Activated T-cell treated with anti-CD3 and anti-CD28 coated beads, Interleukin-2, amount 50 U/mL, for 72 hours (primary cell): ENCODE data around the gene RPS19. TPM values are rescaled to one million over a fixed set of nuclear protein-coding genes. Genes with fewer than 3 reads are reported as not detected.

ENCODE experiments used
- ATAC-seq, 2 donors: fragments of 150-1000 bp; cut with Tn5 transposase; replicated peaks in 1 of 2; 2 replicates each; pipeline ENCODE4 v1.10.0; 2021; ENCODE audit warnings: moderate library complexity in 2 of 2, mild to moderate bottlenecking in 1 of 2
- DNase-seq, 2 donors: peaks; one replicate each; pipeline ENCODE4 v3.0.0; 2021 to 2022; ENCODE audit warnings: mixed read lengths in 1 of 2
- H3K27ac Mint-ChIP-seq: one replicate; pipeline ENCODE4 v1.8.0; 2022; ENCODE audit warnings: mild to moderate bottlenecking, moderate library complexity, mixed read lengths
- H3K27me3 Mint-ChIP-seq: one replicate; pipeline ENCODE4 v1.8.0; 2022; ENCODE audit warnings: low read depth, mixed read lengths
- H3K36me3 Mint-ChIP-seq, 2 donors: one replicate each; pipeline ENCODE4 v1.8.0; 2022; ENCODE audit warnings: mixed read lengths in 2 of 2, mild to moderate bottlenecking in 1 of 2; ENCODE audit not compliant: insufficient read depth in 2 of 2
- H3K4me1 Mint-ChIP-seq: one replicate; pipeline ENCODE4 v1.8.0; 2022; ENCODE audit warnings: low read depth, mixed read lengths
- H3K4me3 Mint-ChIP-seq, 2 donors: one replicate each; pipeline ENCODE4 v1.8.0; 2022; ENCODE audit warnings: mild to moderate bottlenecking in 2 of 2, mixed read lengths in 2 of 2, moderate library complexity in 2 of 2
- H3K9me3 Mint-ChIP-seq, 2 donors: one replicate each; pipeline ENCODE4 v1.8.0; 2022; ENCODE audit warnings: mixed read lengths in 2 of 2
- total RNA-seq, 2 donors: library from RNA; stranded (reverse); gene quantifications; one replicate each; pipeline ENCODE4 v1.2.3, GENCODE V29; 2022

Gene RPS19
- total RNA-seq, 2 donors from 2014 or later = 4,101 to 4,133 TPM

DNA sequence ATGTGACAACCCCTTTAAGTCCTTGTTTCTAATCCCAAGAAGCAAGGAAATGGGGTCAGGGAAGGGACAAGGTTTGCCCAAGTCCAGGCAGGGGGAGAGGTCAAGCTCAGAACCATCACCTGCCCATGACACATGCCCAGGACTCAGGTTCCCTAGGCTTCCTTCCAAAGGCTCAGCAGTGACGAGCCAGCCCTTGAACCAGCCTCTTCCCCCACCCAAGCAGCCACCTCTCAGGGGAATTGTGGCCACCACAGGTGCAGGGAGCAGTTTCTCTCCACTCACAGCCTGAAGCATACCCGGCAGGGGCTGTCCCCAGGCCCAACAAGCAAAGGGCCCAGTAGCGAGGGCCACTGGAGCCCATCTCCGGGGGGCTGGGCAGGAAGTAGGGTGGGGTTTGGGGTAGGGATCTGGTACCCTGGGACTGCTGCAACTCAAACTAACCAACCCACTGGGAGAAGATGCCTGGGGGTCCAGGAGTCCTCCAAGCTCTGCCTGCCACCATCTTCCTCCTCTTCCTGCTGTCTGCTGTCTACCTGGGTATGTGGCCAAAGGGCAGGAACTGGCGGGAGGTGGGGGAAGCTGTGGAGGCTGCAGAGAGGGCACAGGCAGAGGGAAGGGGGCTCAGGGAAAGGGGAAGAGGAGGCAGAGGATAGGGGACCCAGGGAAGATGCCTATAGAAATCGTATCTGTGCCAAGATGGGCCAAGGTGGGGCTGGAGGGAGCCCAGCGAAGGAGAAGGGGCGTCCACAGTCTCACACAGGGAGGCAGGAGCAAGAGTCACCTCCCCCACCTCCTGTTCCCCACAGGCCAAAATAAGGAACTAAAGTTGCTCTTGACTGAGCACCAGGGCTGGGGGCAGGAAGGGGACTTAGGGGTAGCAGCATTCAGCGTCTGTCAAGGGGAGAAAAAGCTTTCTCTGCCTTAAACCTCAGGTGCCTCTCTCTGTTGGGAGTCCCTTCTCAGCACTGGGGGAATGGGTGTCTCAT lies 17.1 kb downstream of the RPS19 start, which contains the start of gene CD79A:
TSS of gene CD79A (plus strand) at position 433 of the 986 bp plus-strand sequence. CDS start at position 459, 26 bp downstream.
- no peaks in the 10 kb centered on the region for H3K9me3 Mint-ChIP-seq
- peak within 1 kb of the TSS; percentile 54 to 78 for H3K4me3 Mint-ChIP-seq
- peak within 1 kb of the TSS; percentile 90 for H3K27ac Mint-ChIP-seq
- peaks cover 59% of the 10 kb centered on the region for H3K4me1 Mint-ChIP-seq
- no peaks in the 10 kb centered on the region for H3K27me3 Mint-ChIP-seq
- peak; percentile 2 to 8 for ATAC-seq
- peak in 1 of 2 donors; percentile 37 for DNase-seq
- peaks cover 0 to under 1% of the 10 kb centered on the region in 2 donors for H3K36me3 Mint-ChIP-seq

DNA sequence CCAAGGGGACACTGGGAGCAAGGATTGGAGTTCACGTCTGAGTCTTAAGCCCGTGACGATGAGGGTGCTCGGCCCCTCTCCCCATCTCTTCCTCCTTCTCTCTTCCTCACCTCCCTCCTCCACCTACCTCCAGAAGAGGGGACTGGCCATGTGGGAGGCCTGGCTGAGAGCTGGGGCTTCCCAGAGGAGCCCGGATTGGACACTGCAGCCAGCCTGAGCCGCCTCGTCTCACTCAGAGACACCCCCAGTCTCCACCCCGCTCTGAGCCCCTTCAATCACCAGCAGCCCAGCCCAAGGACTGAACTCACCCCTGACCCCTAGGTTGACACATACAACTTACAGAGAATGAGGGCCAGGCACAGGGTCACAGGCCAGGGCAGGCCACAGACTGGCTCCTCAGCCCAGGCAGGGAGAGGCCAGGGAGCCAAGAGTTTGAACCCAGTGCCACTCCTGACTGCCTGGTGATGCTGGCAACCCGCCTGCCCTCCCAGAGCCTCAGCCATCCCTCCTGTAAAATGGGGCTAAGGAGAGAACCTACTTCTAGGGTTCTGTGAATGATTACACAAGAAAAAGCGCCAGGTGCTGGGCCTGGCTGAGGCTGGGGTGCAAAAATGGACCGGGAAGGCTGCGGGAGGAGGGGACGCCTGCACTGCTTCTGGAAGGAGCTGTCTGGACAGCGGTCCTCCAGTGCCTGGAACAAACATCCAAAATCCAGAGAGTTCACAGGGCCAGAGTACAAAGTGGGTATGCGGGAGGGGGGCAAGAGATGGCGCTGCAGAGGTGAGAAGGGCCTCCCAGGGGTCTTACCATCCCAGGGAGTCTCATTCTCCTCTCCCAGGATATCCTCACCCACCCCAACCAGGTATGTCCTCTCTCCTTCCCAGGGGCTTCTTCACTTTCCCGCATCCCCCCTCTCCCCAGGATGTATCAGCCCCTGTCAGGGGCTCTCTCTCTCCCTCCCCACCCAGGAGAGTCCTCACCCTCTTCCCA lies 18.2 kb downstream of the RPS19 start:
- Mint-ChIP-seq H3K27ac (peak overlapping the region; percentile 90), H3K27me3 (no peaks in the 10 kb centered on the region), H3K4me3 (peak overlapping the region; percentile 54 to 78), H3K36me3 (peaks cover 5 to 6% of the 10 kb centered on the region in 2 donors), H3K9me3 (no peaks in the 10 kb centered on the region), H3K4me1 (peaks cover 53% of the 10 kb centered on the region)
- ATAC-seq = peak; percentile 5 to 10
- peak in 1 of 2 donors; percentile 22 for DNase-seq

DNA sequence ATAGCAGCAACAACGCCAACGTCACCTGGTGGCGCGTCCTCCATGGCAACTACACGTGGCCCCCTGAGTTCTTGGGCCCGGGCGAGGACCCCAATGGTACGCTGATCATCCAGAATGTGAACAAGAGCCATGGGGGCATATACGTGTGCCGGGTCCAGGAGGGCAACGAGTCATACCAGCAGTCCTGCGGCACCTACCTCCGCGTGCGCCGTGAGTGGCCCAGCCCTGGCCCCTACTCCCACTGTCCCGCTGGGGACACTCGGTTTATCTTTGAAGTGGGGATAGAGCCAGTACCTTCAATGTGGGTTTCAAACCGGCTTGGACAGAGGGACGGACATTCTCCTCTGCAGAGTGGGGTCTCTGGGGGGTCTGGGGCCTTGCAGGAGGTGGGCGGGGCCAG lies 19.0 kb downstream of the RPS19 start:
- no peak for ATAC-seq
- peaks cover 50% of the 10 kb centered on the region for H3K4me1 Mint-ChIP-seq
- peaks cover 6 to 12% of the 10 kb centered on the region in 2 donors for H3K36me3 Mint-ChIP-seq
- no peak for DNase-seq
- no peaks in the 10 kb centered on the region for H3K27me3 Mint-ChIP-seq
- no peak overlapping the region for H3K4me3 Mint-ChIP-seq
- no peaks in the 10 kb centered on the region for H3K9me3 Mint-ChIP-seq
- no peak overlapping the region for H3K27ac Mint-ChIP-seq

DNA sequence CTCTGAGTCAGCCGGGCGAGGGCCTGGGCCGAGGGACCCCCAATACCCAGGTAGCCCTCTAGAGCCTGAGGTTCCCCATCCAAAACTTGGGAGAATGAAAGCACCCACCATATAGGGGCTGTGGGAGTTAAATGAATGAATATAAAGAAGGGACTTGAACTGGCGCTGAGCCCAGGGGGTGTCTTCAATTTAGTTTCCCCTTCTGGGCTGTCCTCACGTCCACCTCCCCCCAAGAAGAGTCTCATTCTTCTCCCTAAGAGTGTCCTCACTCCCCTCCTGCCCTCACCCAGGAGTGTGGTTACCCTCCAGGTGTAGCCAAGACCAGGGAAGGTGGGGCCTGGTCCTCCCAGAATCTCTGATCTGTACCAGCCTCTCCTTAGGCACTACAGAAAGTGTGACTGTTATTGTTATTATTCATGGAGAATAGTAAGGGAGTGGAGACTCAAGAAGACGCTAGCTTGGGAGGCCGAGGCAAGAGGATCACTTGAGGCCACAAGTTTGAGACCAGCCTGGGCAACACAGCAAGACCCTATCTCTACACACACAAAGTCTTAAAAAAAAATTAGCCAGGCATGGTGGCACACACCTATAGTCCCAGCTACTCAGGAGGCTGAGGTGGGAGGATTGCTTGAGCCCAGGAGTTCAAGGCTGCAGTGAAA lies 19.7 kb downstream of the RPS19 start:
- peaks cover 6 to 12% of the 10 kb centered on the region in 2 donors for H3K36me3 Mint-ChIP-seq
- H3K4me1 Mint-ChIP-seq = peaks cover 52% of the 10 kb centered on the region
- no peak for DNase-seq
- H3K4me3 Mint-ChIP-seq = no peak overlapping the region
- no peak for ATAC-seq
- H3K27ac Mint-ChIP-seq = no peak overlapping the region
- H3K27me3 Mint-ChIP-seq = no peaks in the 10 kb centered on the region
- no peaks in the 10 kb centered on the region for H3K9me3 Mint-ChIP-seq

DNA sequence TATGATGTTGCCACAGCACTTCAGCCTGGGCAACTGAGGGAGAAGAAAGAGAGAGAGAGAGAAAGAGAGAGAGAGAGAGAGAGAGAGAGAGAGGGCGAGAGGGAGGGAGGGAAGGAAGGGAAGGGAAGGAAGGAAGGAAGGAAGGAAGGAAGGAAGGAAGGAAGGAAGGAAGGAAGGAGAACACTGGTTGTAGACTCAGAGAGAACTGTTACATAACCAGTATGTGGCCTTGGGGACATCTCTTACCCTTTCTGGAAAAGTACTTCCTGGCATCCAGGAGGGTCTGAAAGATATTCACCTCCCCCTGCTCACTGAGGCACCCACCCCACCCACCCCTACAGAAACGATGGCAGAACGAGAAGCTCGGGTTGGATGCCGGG lies 20.3 kb downstream of the RPS19 start:
- no peak overlapping the region for H3K27ac Mint-ChIP-seq
- H3K9me3 Mint-ChIP-seq = no peaks in the 10 kb centered on the region
- ATAC-seq (no peak), DNase-seq (no peak)
- H3K4me1 Mint-ChIP-seq = peaks cover 53% of the 10 kb centered on the region
- no peak overlapping the region for H3K4me3 Mint-ChIP-seq
- peaks cover 6 to 14% of the 10 kb centered on the region in 2 donors for H3K36me3 Mint-ChIP-seq
- H3K27me3 Mint-ChIP-seq = no peaks in the 10 kb centered on the region

DNA sequence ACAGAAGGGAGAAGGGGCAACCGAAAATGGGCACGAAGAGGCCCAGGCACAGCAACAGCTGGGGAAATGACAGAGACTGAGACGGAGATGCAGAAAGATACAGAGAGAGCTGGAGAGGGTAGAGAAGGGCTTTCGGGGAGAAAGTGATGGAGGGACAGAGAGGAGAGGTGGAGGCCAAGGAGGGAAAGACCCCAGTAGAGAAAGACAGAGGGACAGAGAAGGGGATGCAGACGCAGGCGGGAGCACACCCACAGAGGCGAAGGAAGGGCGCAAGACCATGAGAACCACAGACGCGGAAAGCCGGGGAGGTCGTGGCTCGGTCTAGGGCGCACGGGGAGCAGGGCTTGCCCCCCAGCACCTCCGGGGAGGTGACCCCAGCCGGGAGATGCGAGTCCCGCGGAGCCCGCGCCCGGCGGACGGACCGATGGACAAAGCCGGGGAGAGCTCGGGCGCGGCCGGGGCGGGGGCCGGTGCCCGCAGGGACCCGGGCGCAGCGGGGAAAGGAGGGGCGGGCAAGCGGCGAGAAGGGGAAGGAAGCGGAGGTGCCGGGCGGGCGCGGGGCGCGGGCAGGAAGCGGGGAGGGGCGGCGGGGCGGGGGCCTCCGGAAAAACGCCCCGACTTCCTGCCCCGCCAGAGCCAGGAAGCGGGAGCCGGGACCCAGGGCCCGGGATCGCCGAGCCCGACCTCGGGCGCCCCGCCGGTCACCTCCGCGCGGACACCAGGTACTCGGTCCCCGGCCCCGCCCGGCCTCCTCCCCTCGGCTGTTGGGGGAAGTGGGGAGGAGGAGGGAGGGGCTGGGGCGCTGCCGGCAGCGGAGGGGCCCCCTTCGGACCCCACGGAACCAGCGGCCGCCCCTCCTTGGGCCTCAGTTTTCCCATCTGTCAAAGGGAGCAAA lies 22.8 kb downstream of the RPS19 start, which contains the start of gene ARHGEF1:
TSS of gene ARHGEF1 (plus strand) at position 617 of the 895 bp plus-strand sequence. CDS start 4,899 bp downstream, outside the sequence.
- peak in 1 of 2 donors; percentile 4 for ATAC-seq
- DNase-seq = peak; percentile 72 to 76
- Mint-ChIP-seq H3K9me3 (no peaks in the 10 kb centered on the region), H3K4me1 (peaks cover 50% of the 10 kb centered on the region), H3K27me3 (no peaks in the 10 kb centered on the region), H3K4me3 (peak within 1 kb of the TSS; percentile 91 to 95), H3K36me3 (peaks cover 6 to 17% of the 10 kb centered on the region in 2 donors), H3K27ac (peak within 1 kb of the TSS; percentile 95)

DNA sequence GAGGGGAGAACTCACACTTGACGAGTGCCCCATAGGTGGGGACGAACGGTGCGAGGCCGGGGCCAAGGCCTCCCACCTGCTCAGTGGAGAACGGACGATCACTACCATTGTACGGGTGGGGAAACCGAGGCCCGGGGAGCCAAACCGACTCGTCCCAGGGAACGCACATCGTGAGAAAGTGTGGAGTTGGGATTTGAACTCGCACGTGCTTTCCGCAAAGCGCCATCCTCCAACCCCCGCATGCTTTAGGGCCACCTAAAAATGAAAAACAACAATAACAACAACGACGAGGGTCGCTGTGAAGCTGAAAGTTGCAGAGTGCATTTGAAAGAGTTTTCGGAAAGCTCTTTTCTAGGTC lies 23.4 kb downstream of the RPS19 start:
- no peaks in the 10 kb centered on the region for H3K9me3 Mint-ChIP-seq
- peak overlapping the region; percentile 95 for H3K27ac Mint-ChIP-seq
- ATAC-seq (no peak), DNase-seq (peak in 1 of 2 donors; percentile 20)
- H3K36me3 Mint-ChIP-seq = peaks cover 9 to 22% of the 10 kb centered on the region in 2 donors
- peaks cover 50% of the 10 kb centered on the region for H3K4me1 Mint-ChIP-seq
- H3K27me3 Mint-ChIP-seq = no peaks in the 10 kb centered on the region
- H3K4me3 Mint-ChIP-seq = peak overlapping the region; percentile 68 to 95

DNA sequence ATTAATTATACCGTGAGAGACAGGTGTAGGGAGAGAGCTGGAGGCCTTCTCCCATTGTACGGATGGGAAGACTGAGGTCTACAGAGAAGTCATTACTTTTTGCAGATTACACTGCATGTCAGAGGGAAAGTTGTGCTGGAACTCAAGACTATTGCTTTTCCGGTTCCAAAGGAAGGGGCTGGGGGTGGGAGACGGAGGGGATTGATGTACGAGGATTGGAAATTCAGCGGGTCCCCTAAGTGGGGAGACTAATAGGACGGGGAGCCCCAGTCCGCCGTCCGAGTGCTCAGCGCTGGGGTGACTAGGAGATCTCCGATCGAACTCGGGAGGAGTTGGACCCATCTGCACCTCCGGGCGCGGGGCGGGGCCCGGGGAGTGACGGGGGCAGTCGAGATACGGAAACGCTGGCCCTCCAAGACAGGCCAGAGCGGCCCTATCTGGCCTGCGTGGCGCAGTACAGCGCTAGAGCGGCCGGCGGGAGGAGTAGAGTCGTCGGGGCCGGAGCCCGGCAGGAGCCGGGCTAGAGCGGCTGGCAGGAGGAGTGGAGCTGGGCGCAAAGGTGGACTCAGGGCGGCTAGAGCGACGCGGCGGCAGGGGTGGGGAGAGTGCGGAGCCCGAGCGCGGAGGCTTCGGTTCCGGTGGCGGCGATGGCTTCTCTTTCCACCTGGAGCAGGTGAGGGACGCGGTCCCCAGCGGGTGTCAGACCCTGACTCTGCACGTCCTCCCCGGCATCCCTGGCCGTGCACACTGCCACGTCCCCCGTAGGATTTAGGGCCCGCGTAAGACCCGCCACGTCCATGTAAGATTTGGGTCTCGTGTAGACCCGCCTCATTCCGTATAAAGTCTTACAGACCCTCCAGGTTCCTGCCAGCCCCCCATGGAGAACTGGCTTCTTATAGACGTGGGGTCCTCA lies 24.0 kb downstream of the RPS19 start:
- H3K9me3 Mint-ChIP-seq = no peaks in the 10 kb centered on the region
- DNase-seq (peak; percentile 95 to 96), ATAC-seq (peak; percentile 83)
- peak overlapping the region; percentile 68 to 95 for H3K4me3 Mint-ChIP-seq
- H3K36me3 Mint-ChIP-seq = peaks cover 12 to 26% of the 10 kb centered on the region in 2 donors
- H3K4me1 Mint-ChIP-seq = peaks cover 55% of the 10 kb centered on the region
- H3K27me3 Mint-ChIP-seq = no peaks in the 10 kb centered on the region
- peak overlapping the region; percentile 95 for H3K27ac Mint-ChIP-seq

DNA sequence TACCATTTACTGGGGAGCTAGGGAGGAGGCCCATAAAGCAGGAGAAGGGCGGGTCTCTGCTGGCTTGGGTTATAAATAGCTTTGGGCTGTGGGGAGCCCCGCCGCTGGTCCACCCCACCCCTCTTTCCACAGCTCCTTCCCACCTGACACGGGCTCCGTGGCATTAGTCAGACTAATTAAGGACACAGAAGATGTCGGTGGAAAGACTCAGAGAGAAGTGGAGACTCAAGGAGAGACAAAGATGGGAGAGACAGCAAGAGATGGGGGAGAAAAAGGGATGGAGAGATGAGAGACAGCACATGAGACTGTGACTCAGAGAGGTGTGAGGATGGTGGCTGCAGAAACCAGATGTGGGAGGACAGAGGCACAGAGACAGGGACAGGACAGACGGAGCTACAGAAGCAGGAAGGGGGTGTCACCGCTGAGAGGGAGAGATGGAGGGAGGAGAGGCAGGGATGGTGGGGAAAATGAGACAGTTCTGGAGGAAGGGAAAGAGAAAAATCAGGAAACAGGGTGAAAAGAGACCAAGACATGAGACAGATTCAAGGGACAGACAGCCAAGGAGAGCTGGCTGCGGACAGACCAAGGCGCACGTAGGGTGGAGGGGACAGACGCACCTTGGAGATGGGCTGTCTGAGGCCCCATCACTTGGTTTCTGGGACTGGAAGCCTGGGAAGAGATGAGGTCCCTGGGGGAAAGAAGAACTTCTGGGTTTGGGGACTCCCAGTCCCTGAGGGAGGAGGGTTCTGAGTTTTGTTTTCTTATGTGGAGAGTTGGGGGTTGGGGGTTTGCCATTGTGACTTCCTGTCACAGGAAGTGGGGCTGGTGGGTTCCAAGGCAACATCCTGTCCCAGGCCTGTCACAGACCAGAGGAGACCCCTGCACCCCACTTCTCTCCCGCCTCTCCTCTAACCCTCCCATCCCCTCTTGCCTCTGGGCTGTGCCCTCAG lies 27.0 kb downstream of the RPS19 start:
- H3K36me3 Mint-ChIP-seq = peaks cover 14 to 37% of the 10 kb centered on the region in 2 donors
- ATAC-seq (peak; percentile 39 to 40), DNase-seq (peak; percentile 67 to 81)
- H3K4me3 Mint-ChIP-seq = peak overlapping the region; percentile 68 to 95
- H3K4me1 Mint-ChIP-seq = peaks cover 72% of the 10 kb centered on the region
- no peaks in the 10 kb centered on the region for H3K9me3 Mint-ChIP-seq
- H3K27ac Mint-ChIP-seq = peak overlapping the region; percentile 17
- no peaks in the 10 kb centered on the region for H3K27me3 Mint-ChIP-seq
